ENCODE results near the gene BCL7A.
A peak's percentile ranks its signal among the peaks of the same experiment; 100 is the strongest.

Gene BCL7A

DNA sequence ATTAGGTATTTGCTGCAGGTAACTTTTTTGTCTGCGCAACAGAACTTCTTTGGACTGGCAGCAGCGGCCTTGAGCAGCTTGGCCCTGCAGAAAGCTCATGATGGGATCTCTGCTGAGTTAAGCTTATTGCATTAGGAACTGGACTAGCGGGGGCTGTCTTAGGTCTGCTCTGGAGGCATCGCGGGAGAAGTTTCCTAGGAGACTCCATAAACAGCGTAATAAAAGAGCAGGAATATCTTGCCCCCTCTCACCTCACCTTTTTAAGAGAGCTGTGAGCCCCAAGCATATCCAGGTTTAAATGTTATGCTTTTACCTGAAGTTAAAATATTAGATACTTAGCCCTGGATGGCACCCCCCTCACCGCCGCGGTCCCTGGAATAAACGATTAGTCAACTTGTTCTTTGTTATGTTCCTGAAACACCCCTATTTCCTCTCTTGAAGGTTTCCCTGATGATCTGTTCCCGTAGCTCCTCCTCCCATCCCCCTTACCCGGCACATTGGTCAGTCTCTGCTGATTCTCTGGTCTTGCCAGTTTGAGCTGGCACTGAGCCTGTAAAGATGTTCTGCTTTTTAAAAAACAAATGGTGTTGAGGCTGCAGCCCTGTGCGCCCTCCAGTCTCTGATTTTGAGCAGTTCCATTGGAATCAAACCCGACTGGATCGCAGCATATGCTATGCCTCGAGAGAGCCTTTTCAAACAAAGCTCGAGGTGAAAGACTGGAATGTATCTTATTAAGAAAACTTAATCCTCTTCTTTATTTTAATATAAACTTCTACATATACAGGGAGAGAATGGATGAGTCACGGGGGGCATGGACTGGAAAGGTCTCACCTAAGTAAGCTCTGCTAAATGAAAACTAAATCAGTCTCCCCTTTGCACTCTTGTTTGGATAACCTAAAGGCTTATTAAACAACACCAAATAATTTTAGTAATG, 58.7 kb downstream of the BCL7A start:
- intact Hi-C loops (cut with DNase I; ENCODE audit: low total_unique reads): no loop called here
- no peaks in the 10 kb centered on the region for H3K9me3 ChIP-seq
- H3K27me3 ChIP-seq: no peaks in the 10 kb centered on the region
- H3K36me3 ChIP-seq: peaks cover 13 to 21% (median 18%) of the 10 kb centered on the region in 3 donors
- TF ChIP-seq, protein P1, sequence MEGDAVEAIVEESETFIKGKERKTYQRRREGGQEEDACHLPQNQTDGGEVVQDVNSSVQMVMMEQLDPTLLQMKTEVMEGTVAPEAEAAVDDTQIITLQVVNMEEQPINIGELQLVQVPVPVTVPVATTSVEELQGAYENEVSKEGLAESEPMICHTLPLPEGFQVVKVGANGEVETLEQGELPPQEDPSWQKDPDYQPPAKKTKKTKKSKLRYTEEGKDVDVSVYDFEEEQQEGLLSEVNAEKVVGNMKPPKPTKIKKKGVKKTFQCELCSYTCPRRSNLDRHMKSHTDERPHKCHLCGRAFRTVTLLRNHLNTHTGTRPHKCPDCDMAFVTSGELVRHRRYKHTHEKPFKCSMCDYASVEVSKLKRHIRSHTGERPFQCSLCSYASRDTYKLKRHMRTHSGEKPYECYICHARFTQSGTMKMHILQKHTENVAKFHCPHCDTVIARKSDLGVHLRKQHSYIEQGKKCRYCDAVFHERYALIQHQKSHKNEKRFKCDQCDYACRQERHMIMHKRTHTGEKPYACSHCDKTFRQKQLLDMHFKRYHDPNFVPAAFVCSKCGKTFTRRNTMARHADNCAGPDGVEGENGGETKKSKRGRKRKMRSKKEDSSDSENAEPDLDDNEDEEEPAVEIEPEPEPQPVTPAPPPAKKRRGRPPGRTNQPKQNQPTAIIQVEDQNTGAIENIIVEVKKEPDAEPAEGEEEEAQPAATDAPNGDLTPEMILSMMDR (IDR thresholded peaks at IDR 0.05): no peak
- peak overlapping the region; percentile 70 to 90 for H3K4me3 ChIP-seq
- peak overlapping the region; percentile 74 to 77 for H3K27ac ChIP-seq
- peaks cover 0 to 47% (median 31%) of the 10 kb centered on the region in 4 donors for H3K4me1 ChIP-seq
- DNase-seq: peak; percentile 89 to 90

DNA sequence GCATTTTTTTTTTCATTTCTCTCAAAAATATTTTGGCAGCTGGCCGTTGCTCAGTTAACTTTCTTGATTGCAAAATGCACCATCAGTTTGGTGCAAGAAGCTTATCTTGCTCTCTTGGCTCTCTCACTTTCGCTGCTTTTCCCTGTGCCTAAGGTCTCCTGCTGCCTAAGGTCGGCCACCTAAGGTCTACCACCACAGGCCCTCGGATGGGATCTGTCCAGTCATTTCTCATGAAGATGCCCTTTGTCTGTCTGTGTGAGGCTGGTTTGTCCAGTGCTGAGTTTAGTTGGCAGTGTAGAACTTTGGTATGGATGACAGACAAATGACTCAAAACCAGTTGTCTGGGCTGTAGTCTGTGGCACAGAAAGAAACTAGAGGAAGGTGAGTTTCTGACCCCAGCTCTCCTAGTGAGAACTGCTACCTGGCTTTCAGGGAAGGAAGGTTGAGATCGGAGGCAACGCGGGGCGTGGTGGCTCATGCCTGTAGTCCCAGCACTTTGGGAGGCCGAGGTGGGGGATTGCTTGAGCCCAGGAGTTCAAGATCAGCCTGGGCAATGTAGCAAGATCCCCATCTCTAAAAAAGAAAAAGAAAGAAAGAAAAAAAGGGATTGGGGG, 59.5 kb downstream of the BCL7A start:
- Histone ChIP-seq H3K4me1 (peaks cover 0 to 50% (median 31%) of the 10 kb centered on the region in 4 donors), H3K9me3 (no peaks in the 10 kb centered on the region), H3K36me3 (peaks cover 16 to 29% (median 26%) of the 10 kb centered on the region in 3 donors), H3K27me3 (no peaks in the 10 kb centered on the region), H3K4me3 (peak overlapping the region; percentile 70 to 90), H3K27ac (peak overlapping the region; percentile 74 to 77)
- TF ChIP-seq, protein P1 (IDR thresholded peaks at IDR 0.05): no peak
- DNase-seq: peak in 1 of 2 donors; percentile 65
- intact Hi-C loops (cut with DNase I; ENCODE audit: low total_unique reads): no loop called here

DNA sequence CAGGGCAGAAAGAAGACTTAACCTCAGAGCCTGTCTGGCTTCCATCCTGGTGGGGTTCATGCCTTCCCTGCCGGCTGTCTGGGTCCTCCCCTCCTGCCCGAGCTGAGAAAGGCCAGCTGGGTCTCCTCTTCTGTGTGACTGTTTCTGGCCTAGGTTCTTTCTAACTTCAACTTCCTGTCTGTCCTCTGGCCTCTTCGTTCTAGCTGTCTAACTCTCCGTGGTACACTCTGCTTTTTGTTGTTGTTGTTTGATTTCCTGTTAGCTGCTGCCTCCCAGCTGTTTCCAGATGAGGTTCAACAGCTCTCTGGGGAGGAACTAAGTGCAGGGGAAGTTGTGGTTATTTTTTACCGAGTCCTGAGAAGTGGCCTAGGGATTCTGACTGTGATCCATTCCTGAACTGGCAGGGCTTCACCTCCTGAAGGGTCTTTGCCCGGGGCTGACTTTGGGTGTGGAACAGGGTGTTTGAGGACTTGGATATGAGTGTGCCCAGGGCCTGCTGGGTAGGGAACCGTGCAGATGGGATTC, 60.1 kb downstream of the BCL7A start:
- Histone ChIP-seq H3K27me3 (no peaks in the 10 kb centered on the region), H3K4me1 (peaks cover 0 to 55% (median 33%) of the 10 kb centered on the region in 4 donors), H3K4me3 (peak overlapping the region; percentile 70 to 90), H3K27ac (peak overlapping the region; percentile 74 to 77), H3K9me3 (no peaks in the 10 kb centered on the region), H3K36me3 (peaks cover 16 to 33% (median 26%) of the 10 kb centered on the region in 3 donors)
- TF ChIP-seq, protein P1 (IDR thresholded peaks at IDR 0.05): no peak
- intact Hi-C loops (cut with DNase I; ENCODE audit: low total_unique reads): no loop called here
- peak in 1 of 2 donors; percentile 63 for DNase-seq

DNA sequence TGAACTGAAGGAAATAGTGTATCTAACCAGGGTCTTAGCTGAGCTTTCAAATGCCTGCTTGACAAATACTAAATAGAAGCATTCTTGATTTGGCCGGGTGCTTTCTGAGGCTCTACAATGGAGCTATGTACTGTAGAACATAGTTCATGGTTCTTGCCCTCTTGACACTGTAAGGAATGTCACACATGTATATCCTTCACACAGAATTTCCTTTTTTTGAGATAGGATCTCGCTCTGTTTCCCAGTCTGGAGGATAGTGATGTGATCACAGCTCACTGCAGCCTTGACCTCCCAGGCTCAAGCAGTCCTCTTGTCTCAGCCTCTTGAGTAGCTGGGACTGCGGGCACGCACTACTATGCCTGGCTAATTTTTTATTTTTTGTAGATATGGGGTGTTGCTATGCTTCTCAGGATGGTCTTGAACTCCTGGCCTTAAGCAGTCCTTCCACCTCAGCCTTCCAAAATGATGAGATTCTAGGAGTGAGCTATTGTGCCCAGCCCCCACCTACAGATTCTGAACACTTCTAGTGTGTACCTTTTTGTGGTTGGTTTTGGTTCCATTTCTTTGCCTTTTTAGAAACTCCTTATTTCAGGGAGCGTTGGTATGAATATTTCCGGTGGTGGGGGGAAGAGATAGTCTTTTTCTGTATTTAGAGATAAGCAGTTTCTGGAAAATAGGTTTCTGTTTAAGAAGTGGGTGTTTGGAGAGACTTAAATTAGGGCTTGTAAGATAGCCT, 61.1 kb downstream of the BCL7A start:
- H3K4me3 ChIP-seq: peak overlapping the region in 1 of 2 donors; percentile 70
- intact Hi-C loops (cut with DNase I; ENCODE audit: low total_unique reads): no loop called here
- DNase-seq: peak in 1 of 2 donors; percentile 28
- H3K4me1 ChIP-seq: peaks cover under 1 to 55% (median 39%) of the 10 kb centered on the region in 4 donors
- H3K27ac ChIP-seq: peak overlapping the region; percentile 74 to 77
- H3K36me3 ChIP-seq: peaks cover 16 to 34% (median 26%) of the 10 kb centered on the region in 3 donors
- H3K27me3 ChIP-seq: no peaks in the 10 kb centered on the region
- no peaks in the 10 kb centered on the region for H3K9me3 ChIP-seq
- TF ChIP-seq, protein P1 (IDR thresholded peaks at IDR 0.05): no peak

DNA sequence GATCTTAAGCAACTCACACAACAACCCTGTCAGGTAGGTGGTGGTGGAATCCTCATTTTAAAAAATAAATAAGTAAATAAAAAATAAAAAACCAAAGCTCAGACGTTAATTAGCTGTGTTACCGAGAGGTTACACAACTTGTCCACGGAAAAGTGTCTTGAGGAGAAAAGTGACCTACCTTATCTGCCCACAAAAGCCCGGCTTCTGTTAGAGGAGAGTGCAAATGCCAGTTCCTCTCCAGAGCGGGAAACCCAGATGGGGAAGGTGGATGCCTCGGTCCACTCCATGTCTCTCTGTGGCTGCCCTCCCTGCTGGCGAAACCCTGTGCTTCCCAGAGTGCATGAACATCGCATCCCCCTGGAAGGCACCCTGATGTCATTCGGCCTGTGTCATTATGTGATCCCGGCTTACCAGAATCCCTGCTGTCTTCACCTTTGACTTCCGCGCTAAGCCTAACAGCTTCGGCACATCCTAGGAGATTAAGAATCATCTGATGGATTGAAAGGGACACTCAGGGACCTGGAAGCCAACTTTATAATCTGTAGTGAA, 63.2 kb downstream of the BCL7A start:
- no peaks in the 10 kb centered on the region for H3K27me3 ChIP-seq
- peaks cover 16 to 34% (median 26%) of the 10 kb centered on the region in 3 donors for H3K36me3 ChIP-seq
- H3K4me3 ChIP-seq: no peak overlapping the region
- H3K27ac ChIP-seq: no peak overlapping the region
- DNase-seq: peak in 1 of 2 donors; percentile 31
- TF ChIP-seq, protein P1 (IDR thresholded peaks at IDR 0.05): no peak
- H3K4me1 ChIP-seq: peaks cover 6 to 74% (median 58%) of the 10 kb centered on the region in 4 donors
- no peaks in the 10 kb centered on the region for H3K9me3 ChIP-seq
- intact Hi-C loops (cut with DNase I; ENCODE audit: low total_unique reads): loop anchor here (5.0 kb wide), 1 partner anchor 1328 kb away; no protein-coding TSS in a partner anchor
